Thoracic aorta (tissue), 2 donors: ENCODE measurements around the gene SYT9. TPM values are rescaled to one million over a fixed set of nuclear protein-coding genes. Genes with fewer than 3 reads are reported as not detected.

Source experiments
- ATAC-seq: fragments of 150-250 bp; one replicate; pipeline ENCODE4 v1.8.0; 2017; ENCODE audit warnings: low read depth; ENCODE audit not compliant: insufficient number of reproducible peaks, low FRiP score
- DNase-seq: peaks from one replicate; pipeline ENCODE4 v3.0.0-alpha.2; 2020; ENCODE audit warnings: low spot score
- H3K27ac ChIP-seq, 2 donors: fragments of 200-600 bp; sonication (generic); 1 replicate in 1 of 2; 2 replicates in 1 of 2; pipeline ENCODE4 v1.5.1; 2016; ENCODE audit warnings: mild to moderate bottlenecking in 2 of 2, moderate library complexity in 2 of 2
- H3K27me3 ChIP-seq: fragments of 200-600 bp; sonication (generic); replicated peaks from 2 replicates; pipeline ENCODE4 v1.6.0; 2016; ENCODE audit warnings: mild to moderate bottlenecking; ENCODE audit not compliant: insufficient read depth
- H3K36me3 ChIP-seq: fragments of 200-600 bp; sonication (generic); one replicate; pipeline ENCODE4 v1.5.1; 2016
- H3K4me1 ChIP-seq, 2 donors: fragments of 200-600 bp; sonication (generic); 1 replicate in 1 of 2; 2 replicates in 1 of 2; pipeline versions ENCODE4 v1.5.1 to v1.6.0; 2016; ENCODE audit warnings: low read depth in 2 of 2, mild to moderate bottlenecking in 1 of 2; ENCODE audit not compliant: control insufficient read depth in 1 of 2
- H3K4me3 ChIP-seq: fragments of 200-600 bp; sonication (generic); 2 replicates; pipeline ENCODE4 v1.5.1; 2016; ENCODE audit warnings: mild to moderate bottlenecking
- H3K9me3 ChIP-seq: fragments of 200-600 bp; sonication (generic); 2 replicates; pipeline ENCODE4 v1.5.1; 2016
- CTCF ChIP-seq: fragments of 200-600 bp; sonication (generic); IDR thresholded peaks from one replicate; pipeline ENCODE4 v1.5.1; 2019; ENCODE audit warnings: antibody characterized with exemption
- total RNA-seq, 2 donors: library from RNA; depleted of rRNA; stranded (reverse); fragments of >200 nt; gene quantifications; one replicate each; pipeline versions ENCODE4 v1.1.0 to v1.2.3, GENCODE V29; 2016

SYT9 gene
- total RNA-seq, 2 donors from 2014 or later = not detected

GRCh38 chr11:7445564-7445963, 193.9 kb downstream of the SYT9 start:
- H3K4me1 ChIP-seq = no peaks in the 10 kb centered on the region
- no peak for ATAC-seq
- TF ChIP-seq CTCF = no peak

GRCh38 chr11:7448201-7448600, 196.5 kb downstream of the SYT9 start:
- Histone ChIP-seq H3K36me3 (no peaks in the 10 kb centered on the region), H3K27me3 (no peaks in the 10 kb centered on the region), H3K4me3 (no peak overlapping the region), H3K9me3 (no peaks in the 10 kb centered on the region), H3K27ac (no peak overlapping the region), H3K4me1 (no peaks in the 10 kb centered on the region)
- no peak for TF ChIP-seq CTCF
- ATAC-seq = no peak
- no peak for DNase-seq

More at GRCh38 chr11:7445564-7445963, 193.9 kb downstream of the SYT9 start:
- Histone ChIP-seq H3K4me3 (no peak overlapping the region), H3K36me3 (no peaks in the 10 kb centered on the region), H3K27me3 (no peaks in the 10 kb centered on the region), H3K27ac (no peak overlapping the region), H3K9me3 (no peaks in the 10 kb centered on the region)
- DNase-seq = no peak

- no peak for TF ChIP-seq CTCF
- ATAC-seq = no peak
These were observed 197.6 kb downstream of the SYT9 start for GRCh38 chr11:7449211-7449840.

GRCh38 chr11:7449841-7450214, 198.1 kb downstream of the SYT9 start:
- H3K4me1 ChIP-seq = no peaks in the 10 kb centered on the region
- H3K27me3 ChIP-seq = no peaks in the 10 kb centered on the region
- TF ChIP-seq CTCF = no peak
- ATAC-seq (no peak), DNase-seq (no peak)
- no peak overlapping the region for H3K27ac ChIP-seq
- no peaks in the 10 kb centered on the region for H3K9me3 ChIP-seq
- H3K4me3 ChIP-seq = no peak overlapping the region
- no peaks in the 10 kb centered on the region for H3K36me3 ChIP-seq

More at GRCh38 chr11:7449211-7449840, 197.6 kb downstream of the SYT9 start:
- H3K4me1 ChIP-seq = no peaks in the 10 kb centered on the region
- H3K4me3 ChIP-seq = no peak overlapping the region
- H3K27me3 ChIP-seq = no peaks in the 10 kb centered on the region
- H3K36me3 ChIP-seq = no peaks in the 10 kb centered on the region
- H3K27ac ChIP-seq = no peak overlapping the region
- H3K9me3 ChIP-seq = no peaks in the 10 kb centered on the region
- no peak for DNase-seq

- Histone ChIP-seq H3K4me3 (no peak overlapping the region), H3K27me3 (no peaks in the 10 kb centered on the region), H3K9me3 (no peaks in the 10 kb centered on the region), H3K36me3 (no peaks in the 10 kb centered on the region), H3K4me1 (no peaks in the 10 kb centered on the region), H3K27ac (no peak overlapping the region)
- ATAC-seq = no peak
- TF ChIP-seq CTCF = no peak
- no peak for DNase-seq
These were observed 199.1 kb downstream of the SYT9 start for GRCh38 chr11:7450836-7451235.
